Left forelimb (tissue), 1 donor: ENCODE results near the gene MYCBP.

ENCODE experiments used
- DNase-seq: peaks from one replicate; pipeline ENCODE4 v3.0.0-alpha.2; 2018; ENCODE audit warnings: low spot score

MYCBP gene

GRCh38 chr1:38820860-38821259, 52.3 kb downstream of the MYCBP start:
- no peak for DNase-seq

- no peak for DNase-seq
These were observed 53.6 kb downstream of the MYCBP start for GRCh38 chr1:38819516-38819915.

- DNase-seq: no peak
These were observed 54.1 kb downstream of the MYCBP start for GRCh38 chr1:38819040-38819439.

GRCh38 chr1:38818175-38818976, 54.8 kb downstream of the MYCBP start:
- no peak for DNase-seq

GRCh38 chr1:38817267-38818174, 55.6 kb downstream of the MYCBP start:
- DNase-seq: no peak

- no peak for DNase-seq
These were observed 57.1 kb downstream of the MYCBP start for GRCh38 chr1:38815903-38816627.

GRCh38 chr1:38814984-38815464, 58.1 kb downstream of the MYCBP start:
- DNase-seq: no peak

- DNase-seq: no peak
These were observed 58.6 kb downstream of the MYCBP start for GRCh38 chr1:38814444-38814983.

GRCh38 chr1:38812981-38813380, 60.2 kb downstream of the MYCBP start:
- DNase-seq: no peak
